OCI-LY3 (cell line): ENCODE measurements around the gene KLKB1.
"Not testable (repeated sequence)": the region's sequence is repeated elsewhere in the genome, so short reads cannot be mapped to it uniquely, and the experiment has no call there.

ENCODE experiments used
- H2AFZ ChIP-seq: fragments of 200-600, 300-600 bp; shearing (Covaris generic); 2 replicates; pipeline ENCODE4 v1.6.0; 2014; ENCODE audit warnings: antibody characterized with exemption, low read depth, low read length
- H3K27ac ChIP-seq: fragments of 200-600, 300-600 bp; sonication (generic); 2 replicates; pipeline ENCODE4 v1.5.1; 2014; ENCODE audit warnings: mild to moderate bottlenecking, low read length, moderate library complexity, mixed read lengths
- H3K27me3 ChIP-seq: fragments of 200-600, 300-600 bp; sonication (generic); 2 replicates; pipeline ENCODE4 v1.6.1; 2014; ENCODE audit warnings: low read depth, low read length, mixed read lengths
- H3K36me3 ChIP-seq: fragments of 200-600, 300-600 bp; sonication (generic); replicated peaks from 2 replicates; pipeline ENCODE3; 2014; ENCODE audit warnings: low read depth, low read length, mixed read lengths
- H3K4me1 ChIP-seq: fragments of 300-600, 200-600 bp; sonication (generic); 2 replicates; pipeline ENCODE4 v1.6.1; 2014; ENCODE audit warnings: low read length, mixed read lengths
- H3K4me2 ChIP-seq: fragments of 200-600, 300-600 bp; sonication (generic); 2 replicates; pipeline ENCODE4 v1.6.1; 2014; ENCODE audit warnings: low read length, mixed read lengths
- H3K4me3 ChIP-seq: fragments of 300-600, 200-600 bp; sonication (generic); 2 replicates; pipeline ENCODE4 v1.5.1; 2014; ENCODE audit warnings: antibody characterized with exemption, mild to moderate bottlenecking, low read length, moderate library complexity
- H3K79me2 ChIP-seq: fragments of 300-600, 200-600 bp; shearing (Covaris generic); 2 replicates; pipeline ENCODE4 v1.6.1; 2014; ENCODE audit warnings: mild to moderate bottlenecking, low read length, mixed read lengths
- H3K9ac ChIP-seq: fragments of 300-600, 200-600 bp; shearing (Covaris generic); 2 replicates; pipeline ENCODE4 v1.6.0; 2014; ENCODE audit warnings: mild to moderate bottlenecking, low read length, moderate library complexity
- H3K9me3 ChIP-seq: fragments of 200-600, 300-600 bp; shearing (Covaris generic); 2 replicates; pipeline ENCODE4 v1.6.1; 2014; ENCODE audit warnings: low read length, mixed read lengths; ENCODE audit not compliant: insufficient read depth
- H4K20me1 ChIP-seq: fragments of 200-600, 300-600 bp; sonication (generic); 2 replicates; pipeline ENCODE4 v1.6.1; 2016; ENCODE audit warnings: low read length, mixed read lengths; ENCODE audit not compliant: insufficient read depth
- EZH2phosphoT487 ChIP-seq: fragments of 200-600 bp; shearing (Covaris generic); IDR thresholded peaks from 2 replicates; pipeline ENCODE4 v1.6.1; 2018; ENCODE audit warnings: antibody characterized with exemption, mixed run types, low read depth
- TF ChIP-seq, protein P1 (sequence below): fragments of 200-600, 300-600 bp; sonication (generic); IDR thresholded peaks from 2 replicates; pipeline ENCODE4 v1.5.1; 2014; ENCODE audit warnings: antibody characterized with exemption, low read length, low read depth

Gene KLKB1

DNA sequence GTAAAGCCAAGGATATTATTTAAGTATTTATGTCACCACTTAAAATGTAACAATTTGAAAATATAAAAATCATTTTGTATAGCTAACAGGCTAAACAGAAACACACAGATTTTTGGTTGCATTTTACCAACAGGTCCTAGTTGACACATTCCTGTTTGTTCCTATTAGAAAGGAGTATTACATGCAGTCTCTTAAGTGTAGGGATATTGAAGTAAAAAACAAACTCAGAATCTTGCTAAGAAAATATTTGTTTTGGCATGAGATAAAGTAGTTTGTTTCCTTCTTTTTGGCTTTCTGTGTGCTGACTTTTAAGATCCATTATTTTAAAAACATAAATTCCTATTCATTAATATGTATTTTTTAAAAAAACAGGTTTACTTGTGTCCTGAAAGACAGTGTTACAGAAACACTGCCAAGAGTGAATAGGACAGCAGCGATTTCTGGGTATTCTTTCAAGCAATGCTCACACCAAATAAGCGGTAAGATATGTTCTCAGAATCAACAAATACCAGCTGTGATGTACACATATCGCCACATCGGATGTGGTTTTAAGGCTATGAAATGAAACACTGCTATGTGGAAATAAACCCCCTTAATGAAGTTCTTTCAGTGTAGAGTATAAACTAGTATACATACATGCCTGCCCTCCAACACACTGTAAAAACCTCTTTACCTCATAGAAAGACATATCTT lies 45.5 kb downstream of the KLKB1 start:
- no peaks in the 10 kb centered on the region for H3K27me3 ChIP-seq
- no peak overlapping the region for H3K27ac ChIP-seq
- H3K36me3 ChIP-seq, result no peaks in the 10 kb centered on the region
- H4K20me1 ChIP-seq, result no peaks in the 10 kb centered on the region
- H3K4me3 ChIP-seq, result no peak overlapping the region
- H3K4me2 ChIP-seq, result no peak overlapping the region
- H2AFZ ChIP-seq, result no peak overlapping the region
- H3K9ac ChIP-seq, result no peak overlapping the region
- H3K4me1 ChIP-seq, result no peaks in the 10 kb centered on the region
- no peak for TF ChIP-seq EZH2phosphoT487
- TF ChIP-seq, protein P1, sequence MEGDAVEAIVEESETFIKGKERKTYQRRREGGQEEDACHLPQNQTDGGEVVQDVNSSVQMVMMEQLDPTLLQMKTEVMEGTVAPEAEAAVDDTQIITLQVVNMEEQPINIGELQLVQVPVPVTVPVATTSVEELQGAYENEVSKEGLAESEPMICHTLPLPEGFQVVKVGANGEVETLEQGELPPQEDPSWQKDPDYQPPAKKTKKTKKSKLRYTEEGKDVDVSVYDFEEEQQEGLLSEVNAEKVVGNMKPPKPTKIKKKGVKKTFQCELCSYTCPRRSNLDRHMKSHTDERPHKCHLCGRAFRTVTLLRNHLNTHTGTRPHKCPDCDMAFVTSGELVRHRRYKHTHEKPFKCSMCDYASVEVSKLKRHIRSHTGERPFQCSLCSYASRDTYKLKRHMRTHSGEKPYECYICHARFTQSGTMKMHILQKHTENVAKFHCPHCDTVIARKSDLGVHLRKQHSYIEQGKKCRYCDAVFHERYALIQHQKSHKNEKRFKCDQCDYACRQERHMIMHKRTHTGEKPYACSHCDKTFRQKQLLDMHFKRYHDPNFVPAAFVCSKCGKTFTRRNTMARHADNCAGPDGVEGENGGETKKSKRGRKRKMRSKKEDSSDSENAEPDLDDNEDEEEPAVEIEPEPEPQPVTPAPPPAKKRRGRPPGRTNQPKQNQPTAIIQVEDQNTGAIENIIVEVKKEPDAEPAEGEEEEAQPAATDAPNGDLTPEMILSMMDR, result no peak
- no peaks in the 10 kb centered on the region for H3K9me3 ChIP-seq
- H3K79me2 ChIP-seq, result no peaks in the 10 kb centered on the region

DNA sequence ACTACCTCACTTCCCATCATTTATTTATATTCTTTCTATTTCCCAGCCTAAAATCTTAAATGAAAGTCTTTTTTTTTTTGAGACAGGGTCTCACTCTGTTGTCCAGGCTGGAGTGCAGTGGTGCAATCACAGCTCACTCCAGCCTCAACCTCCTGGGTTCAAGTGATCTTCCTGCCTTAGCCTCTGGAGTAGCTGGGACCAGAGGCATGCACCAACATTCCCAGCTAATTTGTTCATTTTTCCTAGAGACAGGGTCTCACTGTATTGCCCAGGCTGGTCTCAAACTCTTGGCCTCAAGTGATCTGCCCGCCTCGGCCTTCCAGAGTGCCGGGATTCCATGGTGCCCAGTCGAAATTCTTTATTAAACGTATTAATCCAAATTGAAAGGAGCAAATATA lies 46.1 kb downstream of the KLKB1 start:
- H4K20me1 ChIP-seq, H3K36me3 ChIP-seq, H3K27me3 ChIP-seq, H3K4me3 ChIP-seq, H3K9ac ChIP-seq, H2AFZ ChIP-seq, H3K4me2 ChIP-seq, H3K9me3 ChIP-seq, H3K4me1 ChIP-seq, H3K27ac ChIP-seq, H3K79me2 ChIP-seq: not testable (repeated sequence)

DNA sequence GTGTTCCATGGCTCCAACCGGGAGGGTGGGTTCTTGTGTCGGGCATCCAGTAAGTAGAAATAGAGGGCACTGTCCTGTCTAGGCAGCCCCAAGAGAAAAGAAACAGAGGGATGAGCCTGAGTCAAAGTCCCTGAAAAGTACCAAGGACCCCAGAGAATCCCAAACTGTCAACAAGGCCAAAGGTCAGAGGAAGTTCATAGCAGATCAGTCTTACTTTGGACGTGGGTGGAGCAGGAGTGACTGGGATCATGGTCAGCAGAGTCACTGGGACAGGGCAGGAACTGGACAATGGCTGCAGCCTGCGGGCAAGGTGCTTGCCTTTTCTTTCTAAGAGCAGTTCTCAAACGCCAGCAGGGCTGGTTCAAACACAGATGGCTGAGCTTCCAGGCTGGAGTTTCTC lies 56.0 kb downstream of the KLKB1 start:
- Histone ChIP-seq H3K9me3 (no peaks in the 10 kb centered on the region), H3K4me2 (no peak overlapping the region), H3K27ac (no peak overlapping the region), H3K9ac (no peak overlapping the region), H2AFZ (no peak overlapping the region), H3K27me3 (no peaks in the 10 kb centered on the region), H3K36me3 (no peaks in the 10 kb centered on the region), H3K79me2 (no peaks in the 10 kb centered on the region), H3K4me3 (no peak overlapping the region), H3K4me1 (no peaks in the 10 kb centered on the region), H4K20me1 (no peaks in the 10 kb centered on the region)
- TF ChIP-seq, protein P1, result no peak
- TF ChIP-seq EZH2phosphoT487, result no peak

- Histone ChIP-seq H3K79me2 (no peaks in the 10 kb centered on the region), H3K9me3 (no peaks in the 10 kb centered on the region), H3K9ac (no peak overlapping the region), H4K20me1 (no peaks in the 10 kb centered on the region), H2AFZ (no peak overlapping the region), H3K27ac (no peak overlapping the region), H3K4me1 (no peaks in the 10 kb centered on the region), H3K4me3 (no peak overlapping the region), H3K4me2 (no peak overlapping the region), H3K27me3 (no peaks in the 10 kb centered on the region), H3K36me3 (no peaks in the 10 kb centered on the region)
- no peak for TF ChIP-seq EZH2phosphoT487
- TF ChIP-seq, protein P1, result no peak
Observed at GRCh38 chr4:186285147-186285546, 57.8 kb downstream of the KLKB1 start.
